GM23338 (cell line): ENCODE data around the gene MTMR1. TPM values are rescaled to one million over a fixed set of nuclear protein-coding genes. Genes with fewer than 3 reads are reported as not detected.

Experiments
- ATAC-seq: fragments of 200-7000 bp; cut with Tn5 transposase; 3 replicates; pipeline ENCODE4 v1.9.1; 2020
- DNase-seq: peaks from one replicate; pipeline ENCODE4 v3.0.0-alpha.2; 2015; ENCODE audit warnings: low spot score
- H2AFZ ChIP-seq: fragments of 200-600 bp; sonication (generic); 2 replicates; pipeline ENCODE4 v1.8.0; 2016; ENCODE audit warnings: antibody characterized with exemption, mild to moderate bottlenecking, moderate library complexity
- H3F3A ChIP-seq: fragments of 200-600 bp; sonication (generic); replicated peaks from 2 replicates; pipeline ENCODE4 v1.8.0; 2017; ENCODE audit warnings: antibody characterized with exemption, mixed run types, low read depth
- H3K27ac ChIP-seq: fragments of 200-600 bp; sonication (generic); 2 replicates; pipeline ENCODE4 v1.6.1; 2016; ENCODE audit warnings: low read depth
- H3K27me3 ChIP-seq: fragments of 200-600 bp; sonication (generic); 2 replicates; pipeline ENCODE4 v1.8.0; 2016; ENCODE audit warnings: mild to moderate bottlenecking, mixed run types, moderate library complexity; ENCODE audit not compliant: insufficient read depth
- H3K36me3 ChIP-seq: fragments of 200-600 bp; sonication (generic); 2 replicates; pipeline ENCODE4 v1.8.0; 2016; ENCODE audit warnings: mild to moderate bottlenecking; ENCODE audit not compliant: insufficient read depth
- H3K4me1 ChIP-seq: fragments of 200-600 bp; sonication (generic); 2 replicates; pipeline ENCODE4 v1.8.0; 2016; ENCODE audit warnings: mild to moderate bottlenecking, moderate library complexity; ENCODE audit not compliant: insufficient read depth
- H3K4me2 ChIP-seq: fragments of 200-600 bp; sonication (generic); 2 replicates; pipeline ENCODE4 v1.7.1; 2017; ENCODE audit warnings: mixed run types
- H3K4me3 ChIP-seq: fragments of 200-600 bp; sonication (generic); 2 replicates; pipeline ENCODE4 v1.6.1; 2016; ENCODE audit warnings: mixed run types
- H3K79me2 ChIP-seq: fragments of 200-600 bp; sonication (generic); replicated peaks from 2 replicates; pipeline ENCODE4 v1.8.0; 2017; ENCODE audit warnings: mild to moderate bottlenecking; ENCODE audit not compliant: insufficient read depth
- H3K9me2 ChIP-seq: fragments of 200-600 bp; sonication (generic); 2 replicates; pipeline ENCODE4 v1.8.0; 2017; ENCODE audit not compliant: insufficient read depth
- H4K20me1 ChIP-seq: fragments of 200-600 bp; sonication (generic); replicated peaks from 2 replicates; pipeline ENCODE4 v1.8.0; 2017; ENCODE audit warnings: mild to moderate bottlenecking; ENCODE audit not compliant: insufficient read depth
- H3K27ac Mint-ChIP-seq: 2 replicates; pipeline ENCODE4 v1.8.0; 2020; ENCODE audit warnings: inconsistent platforms, mild to moderate bottlenecking, moderate library complexity, mixed read lengths
- H3K27me3 Mint-ChIP-seq: 3 replicates; pipeline ENCODE4 v1.8.0; 2022; ENCODE audit warnings: low read depth, mild to moderate bottlenecking, moderate library complexity, mixed read lengths, inconsistent platforms; ENCODE audit not compliant: insufficient read depth, poor library complexity
- H3K36me3 Mint-ChIP-seq: 3 replicates; pipeline ENCODE4 v1.8.0; 2021; ENCODE audit warnings: low read depth, mild to moderate bottlenecking, inconsistent platforms, moderate library complexity, mixed read lengths
- H3K4me1 Mint-ChIP-seq: 3 replicates; pipeline ENCODE4 v1.8.0; 2020; ENCODE audit warnings: mild to moderate bottlenecking, inconsistent platforms, mixed read lengths
- H3K4me3 Mint-ChIP-seq: 3 replicates; pipeline ENCODE4 v1.8.0; 2021; ENCODE audit warnings: moderate library complexity, mild to moderate bottlenecking, inconsistent platforms, mixed read lengths
- H3K9me3 Mint-ChIP-seq: 3 replicates; pipeline ENCODE4 v1.8.0; 2020; ENCODE audit warnings: moderate library complexity, mild to moderate bottlenecking, inconsistent platforms, mixed read lengths
- CTCF ChIP-seq, 2 experiments: fragments of 200-600 bp in 1 of 2; sonication (generic) in 1 of 2; conservative IDR thresholded peaks; 2 replicates each; pipeline versions ENCODE4 v1.5.1 to v1.6.1; 2016 to 2017; ENCODE audit warnings: antibody characterized with exemption in 2 of 2, low read depth in 2 of 2, mild to moderate bottlenecking in 2 of 2, moderate library complexity in 1 of 2
- EZH2 ChIP-seq: fragments of 200-600 bp; sonication (generic); IDR thresholded peaks from one replicate; pipeline ENCODE4 v1.8.0; 2017; ENCODE audit warnings: antibody characterized with exemption, mild to moderate bottlenecking, low read depth; ENCODE audit not compliant: unreplicated experiment
- JUNB ChIP-seq: IDR thresholded peaks from one replicate; pipeline ENCODE4 v1.6.1; 2016; ENCODE audit warnings: antibody characterized with exemption; ENCODE audit not compliant: unreplicated experiment
- NANOG ChIP-seq: IDR thresholded peaks from 2 replicates; pipeline ENCODE4 v1.6.1; 2016; ENCODE audit warnings: antibody characterized with exemption, borderline replicate concordance
- POLR2AphosphoS5 ChIP-seq: IDR thresholded peaks from 2 replicates; pipeline ENCODE4 v1.6.1; 2016; ENCODE audit warnings: antibody characterized with exemption, low read depth
- ZNF114 ChIP-seq: fragments of 250-450 bp; sonication (Bioruptor Pico); IDR thresholded peaks from 2 replicates; pipeline ENCODE4 v1.5.0; 2020; ENCODE audit warnings: mild to moderate bottlenecking, moderate library complexity
- ZNF331 ChIP-seq: fragments of 250-450 bp; sonication (Bioruptor Pico); IDR thresholded peaks from 2 replicates; pipeline ENCODE4 v1.5.0; 2020; ENCODE audit warnings: low read depth, mild to moderate bottlenecking, moderate library complexity
- ZNF462 ChIP-seq: fragments of 250-450 bp; sonication (Bioruptor Pico); IDR thresholded peaks from 2 replicates; pipeline ENCODE4 v1.5.0; 2020; ENCODE audit warnings: mild to moderate bottlenecking, moderate library complexity
- polyA plus RNA-seq: library from polyadenylated mRNA; unstranded; fragments of >200 nt; fragmentation: Nextera tagmentation; extraction: Ambion mirVana; gene quantifications from 2 replicates; pipeline ENCODE4 v1.2.1, GENCODE V29; 2016
- total RNA-seq: library from RNA; depleted of rRNA; stranded (reverse); fragments of >200 nt; shearing (Covaris generic); gene quantifications from 2 replicates; pipeline ENCODE4 v1.2.3, GENCODE V29; 2014
- TF ChIP-seq, protein P1 (sequence below): IDR thresholded peaks from one replicate; pipeline ENCODE4 v1.6.1; 2018; ENCODE audit warnings: antibody characterized with exemption; ENCODE audit not compliant: unreplicated experiment

MTMR1 gene
- total and polyA plus RNA-seq, 2 experiments from 2014 or later = 4.5 to 19.1 TPM

DNA sequence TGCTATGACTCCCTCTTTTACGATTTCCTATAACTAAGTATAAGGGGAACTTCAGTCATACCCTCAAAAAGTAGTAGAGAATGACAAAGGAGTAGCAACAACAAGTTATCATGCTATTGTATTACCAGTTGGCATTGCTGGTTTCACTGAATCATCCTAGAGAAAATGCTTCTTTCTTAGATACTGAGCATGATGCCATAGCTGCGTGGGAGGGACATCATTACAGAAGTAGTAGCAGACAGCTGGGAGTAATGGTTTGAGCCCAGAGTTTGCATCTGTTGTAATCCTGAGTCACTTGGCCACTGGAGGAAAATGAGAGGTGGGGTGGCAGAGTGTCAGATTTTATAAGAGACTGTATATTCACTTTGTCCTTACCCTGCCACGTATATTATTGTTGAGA, 38.6 kb downstream of the MTMR1 start (continued):
- no peak for TF ChIP-seq ZNF462 (CRISPR knock-in tag)

DNA sequence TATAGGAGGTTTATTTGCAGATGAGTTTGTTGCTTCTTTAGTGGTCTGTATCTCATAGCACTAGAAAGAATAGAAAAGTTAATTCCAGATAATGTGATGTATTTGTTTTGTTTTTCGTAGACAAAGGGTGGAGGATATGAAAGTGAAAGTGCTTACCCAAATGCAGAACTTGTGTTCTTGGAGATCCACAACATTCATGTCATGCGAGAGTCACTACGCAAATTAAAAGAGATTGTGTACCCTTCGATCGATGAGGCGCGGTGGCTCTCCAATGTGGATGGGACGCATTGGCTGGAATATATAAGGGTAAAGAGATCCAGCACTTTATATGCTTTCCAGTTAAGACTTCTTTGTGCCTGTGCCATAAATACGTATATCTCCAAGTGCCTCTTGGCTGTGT, 43.3 kb downstream of the MTMR1 start:
- H3K9me3 Mint-ChIP-seq = no peaks in the 10 kb centered on the region
- H3K4me1 Mint-ChIP-seq = no peaks in the 10 kb centered on the region
- Histone ChIP-seq H3K9me2 (no peaks in the 10 kb centered on the region), H3K36me3 (no peaks in the 10 kb centered on the region), H2AFZ (no peak overlapping the region), H3K4me1 (no peaks in the 10 kb centered on the region), H3K4me3 (no peak overlapping the region), H3F3A (no peaks in the 10 kb centered on the region), H3K79me2 (no peaks in the 10 kb centered on the region), H3K27me3 (no peaks in the 10 kb centered on the region), H4K20me1 (no peaks in the 10 kb centered on the region), H3K27ac (no peak overlapping the region), H3K4me2 (no peak overlapping the region)
- ATAC-seq (no peak), DNase-seq (no peak)
- peaks cover 41% of the 10 kb centered on the region for H3K36me3 Mint-ChIP-seq
- no peak overlapping the region for H3K27ac Mint-ChIP-seq
- H3K27me3 Mint-ChIP-seq = peaks cover 1% of the 10 kb centered on the region
- H3K4me3 Mint-ChIP-seq = no peak overlapping the region
- TF ChIP-seq NANOG (no peak), ZNF331 (CRISPR knock-in tag) (no peak), JUNB (no peak), EZH2 (no peak), CTCF (conservative IDR thresholded peaks at IDR 0.05; ENCODE audit: low read depth in 2 of 2) (no peak), POLR2AphosphoS5 (no peak), ZNF114 (CRISPR knock-in tag) (no peak)
- TF ChIP-seq, protein P1, sequence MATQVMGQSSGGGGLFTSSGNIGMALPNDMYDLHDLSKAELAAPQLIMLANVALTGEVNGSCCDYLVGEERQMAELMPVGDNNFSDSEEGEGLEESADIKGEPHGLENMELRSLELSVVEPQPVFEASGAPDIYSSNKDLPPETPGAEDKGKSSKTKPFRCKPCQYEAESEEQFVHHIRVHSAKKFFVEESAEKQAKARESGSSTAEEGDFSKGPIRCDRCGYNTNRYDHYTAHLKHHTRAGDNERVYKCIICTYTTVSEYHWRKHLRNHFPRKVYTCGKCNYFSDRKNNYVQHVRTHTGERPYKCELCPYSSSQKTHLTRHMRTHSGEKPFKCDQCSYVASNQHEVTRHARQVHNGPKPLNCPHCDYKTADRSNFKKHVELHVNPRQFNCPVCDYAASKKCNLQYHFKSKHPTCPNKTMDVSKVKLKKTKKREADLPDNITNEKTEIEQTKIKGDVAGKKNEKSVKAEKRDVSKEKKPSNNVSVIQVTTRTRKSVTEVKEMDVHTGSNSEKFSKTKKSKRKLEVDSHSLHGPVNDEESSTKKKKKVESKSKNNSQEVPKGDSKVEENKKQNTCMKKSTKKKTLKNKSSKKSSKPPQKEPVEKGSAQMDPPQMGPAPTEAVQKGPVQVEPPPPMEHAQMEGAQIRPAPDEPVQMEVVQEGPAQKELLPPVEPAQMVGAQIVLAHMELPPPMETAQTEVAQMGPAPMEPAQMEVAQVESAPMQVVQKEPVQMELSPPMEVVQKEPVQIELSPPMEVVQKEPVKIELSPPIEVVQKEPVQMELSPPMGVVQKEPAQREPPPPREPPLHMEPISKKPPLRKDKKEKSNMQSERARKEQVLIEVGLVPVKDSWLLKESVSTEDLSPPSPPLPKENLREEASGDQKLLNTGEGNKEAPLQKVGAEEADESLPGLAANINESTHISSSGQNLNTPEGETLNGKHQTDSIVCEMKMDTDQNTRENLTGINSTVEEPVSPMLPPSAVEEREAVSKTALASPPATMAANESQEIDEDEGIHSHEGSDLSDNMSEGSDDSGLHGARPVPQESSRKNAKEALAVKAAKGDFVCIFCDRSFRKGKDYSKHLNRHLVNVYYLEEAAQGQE = no peak
